HAP-1 (cell line): ENCODE measurements around the gene TPI1.
"Not testable (repeated sequence)": the region's sequence is repeated elsewhere in the genome, so short reads cannot be mapped to it uniquely, and the experiment has no call there.

ENCODE experiments used
- DNase-seq, 2 experiments: peaks; one replicate each; pipeline ENCODE4 v3.0.0-alpha.2; 2016 to 2020; ENCODE audit warnings: low spot score in 2 of 2
- H3K27me3 ChIP-seq: fragments of 250-450 bp; sonication (Bioruptor Pico); 2 replicates; pipeline ENCODE4 v1.5.1; 2020; ENCODE audit warnings: low read depth, mild to moderate bottlenecking, moderate library complexity
- H3K36me3 ChIP-seq: fragments of 250-450 bp; sonication (Bioruptor Pico); replicated peaks from 2 replicates; pipeline ENCODE4 v1.5.1; 2020; ENCODE audit warnings: mild to moderate bottlenecking
- H3K4me1 ChIP-seq: fragments of 250-450 bp; sonication (Bioruptor Pico); 2 replicates; pipeline ENCODE4 v1.5.1; 2020; ENCODE audit warnings: mild to moderate bottlenecking
- H3K4me3 ChIP-seq: fragments of 250-450 bp; sonication (Bioruptor Pico); 2 replicates; pipeline ENCODE4 v1.5.1; 2020; ENCODE audit warnings: mild to moderate bottlenecking, moderate library complexity
- H3K9me3 ChIP-seq: fragments of 250-450 bp; sonication (Bioruptor Pico); 2 replicates; pipeline ENCODE4 v1.5.1; 2020; ENCODE audit warnings: mild to moderate bottlenecking, moderate library complexity
- in situ Hi-C: fragments of 300-500 bp; cut with MboI; formaldehyde crosslinking; loops from 3 replicates; pipeline ENCODE4 v1.14.3; 2020; ENCODE audit warnings: low sequenced_read_pairs, inconsistent platforms, mixed read lengths

TPI1 gene

GRCh38 chr12:6890789-6891645, 23.7 kb downstream of the TPI1 start:
- no peaks in the 10 kb centered on the region for H3K27me3 ChIP-seq
- peak overlapping the region; percentile 45 for H3K4me3 ChIP-seq
- in situ Hi-C loops = no loop called here
- H3K36me3 ChIP-seq = no peaks in the 10 kb centered on the region; the same call in 1 of the 2 replicates
- no peaks in the 10 kb centered on the region for H3K9me3 ChIP-seq
- DNase-seq = peak; percentile 94 to 99
- H3K4me1 ChIP-seq = peaks cover 36% of the 10 kb centered on the region

- no peaks in the 10 kb centered on the region; the same call in 1 of the 2 replicates for H3K36me3 ChIP-seq
- H3K4me1 ChIP-seq = peaks cover 34% of the 10 kb centered on the region
- no peak for DNase-seq
- H3K27me3 ChIP-seq = no peaks in the 10 kb centered on the region
- in situ Hi-C loops = no loop called here
- H3K4me3 ChIP-seq = peak overlapping the region; percentile 45
- H3K9me3 ChIP-seq = no peaks in the 10 kb centered on the region
Observed at GRCh38 chr12:6891646-6892001, 24.3 kb downstream of the TPI1 start.

- in situ Hi-C loops, H3K36me3 ChIP-seq, H3K27me3 ChIP-seq, DNase-seq, H3K9me3 ChIP-seq, H3K4me3 ChIP-seq: not testable (repeated sequence)
- H3K4me1 ChIP-seq = peaks cover 24% of the 10 kb centered on the region
Observed at GRCh38 chr12:6892683-6893082, 25.4 kb downstream of the TPI1 start.

GRCh38 chr12:6894321-6894720, 27.0 kb downstream of the TPI1 start:
- no peak for DNase-seq
- H3K4me3 ChIP-seq = no peak overlapping the region
- H3K9me3 ChIP-seq = no peaks in the 10 kb centered on the region
- H3K36me3 ChIP-seq = no peaks in the 10 kb centered on the region; the same call in 1 of the 2 replicates
- peaks cover 16% of the 10 kb centered on the region for H3K4me1 ChIP-seq
- in situ Hi-C loops = no loop called here
- H3K27me3 ChIP-seq = no peaks in the 10 kb centered on the region

GRCh38 chr12:6896846-6897435, 29.6 kb downstream of the TPI1 start:
- no peaks in the 10 kb centered on the region for H3K9me3 ChIP-seq
- peaks cover 2% of the 10 kb centered on the region; the same call in 1 of the 2 replicates for H3K4me1 ChIP-seq
- H3K27me3 ChIP-seq = no peaks in the 10 kb centered on the region
- DNase-seq = no peak
- no peak overlapping the region for H3K4me3 ChIP-seq
- in situ Hi-C loops = no loop called here
- H3K36me3 ChIP-seq = no peaks in the 10 kb centered on the region; the same call in 1 of the 2 replicates

GRCh38 chr12:6899427-6899826, 32.1 kb downstream of the TPI1 start:
- H3K4me1 ChIP-seq = peaks cover 11% of the 10 kb centered on the region
- no peaks in the 10 kb centered on the region for H3K9me3 ChIP-seq
- H3K36me3 ChIP-seq = no peaks in the 10 kb centered on the region
- no peaks in the 10 kb centered on the region for H3K27me3 ChIP-seq
- H3K4me3 ChIP-seq = no peak overlapping the region
- in situ Hi-C loops = no loop called here
- DNase-seq = no peak

GRCh38 chr12:6899837-6900519, 32.6 kb downstream of the TPI1 start:
- peak in 1 of 2 experiments; percentile 63 for DNase-seq
- H3K27me3 ChIP-seq = no peaks in the 10 kb centered on the region
- H3K4me1 ChIP-seq = peaks cover 12% of the 10 kb centered on the region
- H3K36me3 ChIP-seq = no peaks in the 10 kb centered on the region
- in situ Hi-C loops = no loop called here
- H3K4me3 ChIP-seq = no peak overlapping the region
- no peaks in the 10 kb centered on the region for H3K9me3 ChIP-seq

GRCh38 chr12:6902448-6902847, 35.1 kb downstream of the TPI1 start:
- no peak overlapping the region for H3K4me3 ChIP-seq
- in situ Hi-C loops = no loop called here
- no peaks in the 10 kb centered on the region for H3K36me3 ChIP-seq
- peaks cover 14% of the 10 kb centered on the region for H3K4me1 ChIP-seq
- no peak for DNase-seq
- H3K27me3 ChIP-seq = no peaks in the 10 kb centered on the region
- H3K9me3 ChIP-seq = no peaks in the 10 kb centered on the region

- in situ Hi-C loops = no loop called here
- H3K27me3 ChIP-seq = no peaks in the 10 kb centered on the region
- no peaks in the 10 kb centered on the region for H3K9me3 ChIP-seq
- H3K36me3 ChIP-seq = no peaks in the 10 kb centered on the region
- no peak for DNase-seq
- H3K4me1 ChIP-seq = peaks cover 14% of the 10 kb centered on the region
- H3K4me3 ChIP-seq = no peak overlapping the region
Observed at GRCh38 chr12:6903722-6904121, 36.4 kb downstream of the TPI1 start.

GRCh38 chr12:6904280-6905276, 37.2 kb downstream of the TPI1 start, which contains the start of gene LRRC23:
TSS of gene LRRC23 (plus strand) at chr12:6904822. CDS start at chr12:6905634, 812 bp downstream.
- H3K9me3 ChIP-seq = no peaks in the 10 kb centered on the region
- H3K4me1 ChIP-seq = peaks cover 14% of the 10 kb centered on the region
- in situ Hi-C loops = no loop called here
- H3K27me3 ChIP-seq = no peaks in the 10 kb centered on the region
- DNase-seq = peak; percentile 96 to 99
- peak within 1 kb of the TSS; percentile 34 for H3K4me3 ChIP-seq
- H3K36me3 ChIP-seq = no peaks in the 10 kb centered on the region

GRCh38 chr12:6905414-6906040, 38.2 kb downstream of the TPI1 start:
- H3K9me3 ChIP-seq = no peaks in the 10 kb centered on the region
- in situ Hi-C loops = no loop called here
- H3K4me1 ChIP-seq = peaks cover 14% of the 10 kb centered on the region
- H3K36me3 ChIP-seq = no peaks in the 10 kb centered on the region
- no peak for DNase-seq
- no peaks in the 10 kb centered on the region for H3K27me3 ChIP-seq
- H3K4me3 ChIP-seq = no peak overlapping the region

GRCh38 chr12:6908141-6908540, 40.8 kb downstream of the TPI1 start:
- H3K36me3 ChIP-seq, H3K27me3 ChIP-seq, in situ Hi-C loops, H3K4me3 ChIP-seq, H3K9me3 ChIP-seq, DNase-seq: not testable (repeated sequence)
- H3K4me1 ChIP-seq = peaks cover 14% of the 10 kb centered on the region
